Measurements from ENCODE around the gene ZFPM1.
A peak's percentile ranks its signal among the peaks of the same experiment; 100 is the strongest.
"Not testable (repeated sequence)": the region's sequence is repeated elsewhere in the genome, so short reads cannot be mapped to it uniquely, and the experiment has no call there.

The ZFPM1 gene

GRCh38 chr16:88466175-88466862, 13.2 kb downstream of the ZFPM1 start:
- DNase-seq = peak; percentile 37
- ATAC-seq = peak; percentile 64

GRCh38 chr16:88466949-88467348, 13.9 kb downstream of the ZFPM1 start:
- DNase-seq (no peak), ATAC-seq (no peak)

- ATAC-seq = no peak
- DNase-seq = no peak
These were observed 14.5 kb downstream of the ZFPM1 start for GRCh38 chr16:88467541-88467944.

GRCh38 chr16:88468275-88469129, 15.4 kb downstream of the ZFPM1 start:
- ATAC-seq (peak; percentile 38), DNase-seq (peak; percentile 34)

- DNase-seq (peak; percentile 42), ATAC-seq (peak; percentile 46)
These were observed 16.7 kb downstream of the ZFPM1 start for GRCh38 chr16:88469615-88470395.

GRCh38 chr16:88470396-88470680, 17.3 kb downstream of the ZFPM1 start:
- ATAC-seq, DNase-seq: not testable (repeated sequence)

GRCh38 chr16:88470696-88471095, 17.6 kb downstream of the ZFPM1 start:
- not testable (repeated sequence) for DNase-seq, ATAC-seq

- ATAC-seq = no peak
- DNase-seq = no peak
These were observed 18.0 kb downstream of the ZFPM1 start for GRCh38 chr16:88471115-88471514.

- ATAC-seq = no peak
- no peak for DNase-seq
These were observed 18.5 kb downstream of the ZFPM1 start for GRCh38 chr16:88471575-88471974.

GRCh38 chr16:88472069-88472468, 19.0 kb downstream of the ZFPM1 start:
- no peak for ATAC-seq
- DNase-seq = no peak

- DNase-seq (no peak), ATAC-seq (no peak)
These were observed 19.6 kb downstream of the ZFPM1 start for GRCh38 chr16:88472637-88473205.

- DNase-seq (no peak), ATAC-seq (no peak)
These were observed 20.8 kb downstream of the ZFPM1 start for GRCh38 chr16:88473666-88474534.

- DNase-seq (no peak), ATAC-seq (no peak)
These were observed 22.0 kb downstream of the ZFPM1 start for GRCh38 chr16:88475037-88475436.

- ATAC-seq (no peak), DNase-seq (no peak)
These were observed 23.1 kb downstream of the ZFPM1 start for GRCh38 chr16:88476203-88476602.

- DNase-seq (no peak), ATAC-seq (no peak)
These were observed 23.8 kb downstream of the ZFPM1 start for GRCh38 chr16:88476817-88477397.

- peak; percentile 48 for ATAC-seq
- peak; percentile 61 for DNase-seq
These were observed 24.8 kb downstream of the ZFPM1 start for GRCh38 chr16:88477631-88478519.

- DNase-seq (no peak), ATAC-seq (no peak)
These were observed 26.1 kb downstream of the ZFPM1 start for GRCh38 chr16:88478889-88479792.

GRCh38 chr16:88479793-88480760, 27.0 kb downstream of the ZFPM1 start:
- DNase-seq = peak; percentile 46
- peak; percentile 38 for ATAC-seq

All from stimulated activated naive CD8-positive, alpha-beta T cell treated with anti-CD3 and anti-CD28 coated beads, Interleukin-15, Interleukin-2, amounts not matched to agents 100 U/mL and 50 U/mL, for 24 hours (primary cell).